SK-N-MC (cell line): ENCODE results near the gene PEF1.
A peak's percentile ranks its signal among the peaks of the same experiment; 100 is the strongest.

Experiments used
- DNase-seq: peaks from one replicate; pipeline ENCODE4 v3.0.0-alpha.2; 2011; ENCODE audit warnings: low read depth, low spot score
- H3K27ac ChIP-seq: fragments of 200-600 bp; sonication (generic); 2 replicates; pipeline ENCODE4 v1.5.1; 2016; ENCODE audit warnings: mixed run types
- H3K36me3 ChIP-seq: fragments of 200-600 bp; sonication (generic); 2 replicates; pipeline ENCODE4 v1.6.1; 2017; ENCODE audit warnings: antibody characterized with exemption, low read length, mixed read lengths; ENCODE audit not compliant: insufficient read depth
- H3K4me3 ChIP-seq: fragments of 200-600 bp; sonication (generic); 2 replicates; pipeline ENCODE4 v1.5.1; 2016
- H3K9ac ChIP-seq: fragments of 200-600 bp; sonication (generic); 2 replicates; pipeline ENCODE4 v1.8.0; 2017; ENCODE audit warnings: mixed run types, mixed read lengths; ENCODE audit not compliant: insufficient read length
- H3K9me3 ChIP-seq: fragments of 200-600 bp; sonication (generic); 2 replicates; pipeline ENCODE4 v1.6.1; 2017; ENCODE audit warnings: low read depth, mild to moderate bottlenecking, antibody characterized with exemption, low read length, moderate library complexity, mixed read lengths
- EZH2 ChIP-seq: fragments of 200-600 bp; sonication (generic); IDR thresholded peaks from one replicate; pipeline ENCODE4 v1.6.1; 2017; ENCODE audit warnings: antibody characterized with exemption
- FOXP2 ChIP-seq: optimal IDR thresholded peaks from 2 replicates; pipeline ENCODE3; 2011; ENCODE audit warnings: mild to moderate bottlenecking, moderate library complexity; ENCODE audit not compliant: insufficient read depth; ENCODE audit errors: extremely low read length, control extremely low read depth
- POLR2AphosphoS5 ChIP-seq: IDR thresholded peaks from 2 replicates; pipeline ENCODE4 v1.6.1; 2012; ENCODE audit warnings: mild to moderate bottlenecking, low read depth, low read length, borderline replicate concordance

PEF1 gene

GRCh38 chr1:31660871-31661455 is 16.3 kb upstream of the PEF1 start:
- Histone ChIP-seq H3K36me3 (peaks cover 74% of the 10 kb centered on the region), H3K9me3 (no peaks in the 10 kb centered on the region), H3K4me3 (no peak overlapping the region), H3K9ac (no peak overlapping the region), H3K27ac (no peak overlapping the region)
- no peak for DNase-seq
- TF ChIP-seq FOXP2 (no peak), POLR2AphosphoS5 (no peak)

- DNase-seq, result no peak
- no peak overlapping the region for H3K9ac ChIP-seq
- no peaks in the 10 kb centered on the region for H3K9me3 ChIP-seq
- H3K4me3 ChIP-seq, result no peak overlapping the region
- TF ChIP-seq EZH2, result no peak
- no peak for TF ChIP-seq POLR2AphosphoS5
- no peak for TF ChIP-seq FOXP2
- H3K27ac ChIP-seq, result no peak overlapping the region
- peaks cover 75% of the 10 kb centered on the region for H3K36me3 ChIP-seq
Measured at GRCh38 chr1:31659889-31660288, 15.2 kb upstream of the PEF1 start.

GRCh38 chr1:31658721-31659120 is 14.0 kb upstream of the PEF1 start:
- H3K27ac ChIP-seq, result no peak overlapping the region
- TF ChIP-seq FOXP2 (no peak), POLR2AphosphoS5 (no peak), EZH2 (no peak)
- H3K9ac ChIP-seq, result no peak overlapping the region
- DNase-seq, result no peak
- H3K9me3 ChIP-seq, result no peaks in the 10 kb centered on the region
- no peak overlapping the region for H3K4me3 ChIP-seq
- peaks cover 85% of the 10 kb centered on the region for H3K36me3 ChIP-seq

- TF ChIP-seq EZH2 (no peak), FOXP2 (no peak), POLR2AphosphoS5 (no peak)
- no peak for DNase-seq
- Histone ChIP-seq H3K9ac (no peak overlapping the region), H3K9me3 (no peaks in the 10 kb centered on the region), H3K27ac (no peak overlapping the region), H3K36me3 (peaks cover 86% of the 10 kb centered on the region), H3K4me3 (no peak overlapping the region)
Measured at GRCh38 chr1:31657972-31658510, 13.4 kb upstream of the PEF1 start.

GRCh38 chr1:31657020-31657804 is 12.5 kb upstream of the PEF1 start:
- peaks cover 91% of the 10 kb centered on the region for H3K36me3 ChIP-seq
- H3K4me3 ChIP-seq, result no peak overlapping the region

GRCh38 chr1:31655756-31656155 is 11.1 kb upstream of the PEF1 start:
- peaks cover 88% of the 10 kb centered on the region for H3K36me3 ChIP-seq
- no peak overlapping the region for H3K9ac ChIP-seq
- no peak for TF ChIP-seq POLR2AphosphoS5
- no peak for TF ChIP-seq EZH2
- no peak for TF ChIP-seq FOXP2
- no peaks in the 10 kb centered on the region for H3K9me3 ChIP-seq
- no peak overlapping the region for H3K27ac ChIP-seq
- DNase-seq, result no peak
- no peak overlapping the region for H3K4me3 ChIP-seq

More at GRCh38 chr1:31657020-31657804, 12.5 kb upstream of the PEF1 start:
- H3K9ac ChIP-seq, result no peak overlapping the region
- no peak overlapping the region for H3K27ac ChIP-seq
- no peak for DNase-seq
- H3K9me3 ChIP-seq, result no peaks in the 10 kb centered on the region
- TF ChIP-seq EZH2, result no peak
- TF ChIP-seq POLR2AphosphoS5, result no peak
- no peak for TF ChIP-seq FOXP2

- H3K27ac ChIP-seq, result no peak overlapping the region
- no peaks in the 10 kb centered on the region for H3K9me3 ChIP-seq
- no peak for DNase-seq
- TF ChIP-seq EZH2 (no peak), POLR2AphosphoS5 (0 out of 2 replicates have a peak, but pooled peaks have one; percentile 10)
- no peak overlapping the region for H3K9ac ChIP-seq
- peaks cover 81% of the 10 kb centered on the region for H3K36me3 ChIP-seq
- no peak overlapping the region for H3K4me3 ChIP-seq
Measured at GRCh38 chr1:31655104-31655503, 10.4 kb upstream of the PEF1 start.

- DNase-seq, result no peak
Measured at GRCh38 chr1:31654474-31654776, 9.7 kb upstream of the PEF1 start.

More at GRCh38 chr1:31654474-31654776, 9.7 kb upstream of the PEF1 start:
- Histone ChIP-seq H3K4me3 (no peak overlapping the region), H3K9me3 (no peaks in the 10 kb centered on the region), H3K36me3 (peaks cover 74% of the 10 kb centered on the region; the same call in 1 of the 2 replicates), H3K9ac (no peak overlapping the region), H3K27ac (no peak overlapping the region)
- TF ChIP-seq EZH2 (no peak), FOXP2 (no peak), POLR2AphosphoS5 (no peak)
